Measurements from ENCODE around the gene HAS3.
"Not testable (repeated sequence)": the region's sequence is repeated elsewhere in the genome, so short reads cannot be mapped to it uniquely, and the experiment has no call there.

The HAS3 gene

GRCh38 chr16:69105501-69106361 is at the start of gene HAS3:
Gene HAS3, plus strand, starts transcription at chr16:69105653. Its CDS starts 3,743 bp downstream, at chr16:69109396.
- peak; percentile 91 for TF ChIP-seq POLR2A (IDR thresholded peaks at IDR 0.05; ENCODE audit: low read depth, low read length)
- peak; percentile 75 for DNase-seq (ENCODE audit: insufficient read length, low spot score)
- no peak for FAIRE-seq

GRCh38 chr16:69055980-69056379 is 49.5 kb upstream of the HAS3 start:
- no peak for TF ChIP-seq POLR2A (IDR thresholded peaks at IDR 0.05; ENCODE audit: low read depth, low read length)
- FAIRE-seq, result no peak

GRCh38 chr16:69056421-69056820 is 49.0 kb upstream of the HAS3 start:
- TF ChIP-seq POLR2A (IDR thresholded peaks at IDR 0.05; ENCODE audit: low read depth, low read length), result no peak
- no peak for DNase-seq (ENCODE audit: insufficient read length, low spot score)
- FAIRE-seq, result no peak

More at GRCh38 chr16:69055980-69056379, 49.5 kb upstream of the HAS3 start:
- no peak for DNase-seq (ENCODE audit: insufficient read length, low spot score)

GRCh38 chr16:69057400-69058378 is 47.8 kb upstream of the HAS3 start:
- FAIRE-seq (peak; percentile 98), DNase-seq (ENCODE audit: insufficient read length, low spot score) (peak; percentile 59)
- no peak for TF ChIP-seq POLR2A (IDR thresholded peaks at IDR 0.05; ENCODE audit: low read depth, low read length)

GRCh38 chr16:69063491-69063890 is 42.0 kb upstream of the HAS3 start:
- not testable (repeated sequence) for FAIRE-seq; DNase-seq (ENCODE audit: insufficient read length, low spot score)

GRCh38 chr16:69064124-69064763 is 41.2 kb upstream of the HAS3 start:
- DNase-seq (ENCODE audit: insufficient read length, low spot score), result peak; percentile 47
- TF ChIP-seq POLR2A (IDR thresholded peaks at IDR 0.05; ENCODE audit: low read depth, low read length), result no peak

GRCh38 chr16:69064764-69065313 is 40.6 kb upstream of the HAS3 start:
- DNase-seq (ENCODE audit: insufficient read length, low spot score) (no peak), FAIRE-seq (no peak)
- TF ChIP-seq POLR2A (IDR thresholded peaks at IDR 0.05; ENCODE audit: low read depth, low read length), result no peak

More at GRCh38 chr16:69064124-69064763, 41.2 kb upstream of the HAS3 start:
- peak; percentile 97 for FAIRE-seq

GRCh38 chr16:69069504-69069903 is 35.9 kb upstream of the HAS3 start:
- FAIRE-seq, result no peak
- TF ChIP-seq POLR2A (IDR thresholded peaks at IDR 0.05; ENCODE audit: low read depth, low read length), result no peak
- no peak for DNase-seq (ENCODE audit: insufficient read length, low spot score)

- FAIRE-seq (no peak), DNase-seq (ENCODE audit: insufficient read length, low spot score) (no peak)
- no peak for TF ChIP-seq POLR2A (IDR thresholded peaks at IDR 0.05; ENCODE audit: low read depth, low read length)
Measured at GRCh38 chr16:69071036-69071435, 34.4 kb upstream of the HAS3 start.

GRCh38 chr16:69072640-69072974 is 32.8 kb upstream of the HAS3 start:
- DNase-seq (ENCODE audit: insufficient read length, low spot score) (no peak), FAIRE-seq (no peak)
- no peak for TF ChIP-seq POLR2A (IDR thresholded peaks at IDR 0.05; ENCODE audit: low read depth, low read length)

GRCh38 chr16:69073181-69073702 is 32.2 kb upstream of the HAS3 start:
- no peak for TF ChIP-seq POLR2A (IDR thresholded peaks at IDR 0.05; ENCODE audit: low read depth, low read length)
- peak; percentile 92 for FAIRE-seq
- peak; percentile 70 for DNase-seq (ENCODE audit: insufficient read length, low spot score)

- DNase-seq (ENCODE audit: insufficient read length, low spot score), result peak; percentile 67
- no peak for TF ChIP-seq POLR2A (IDR thresholded peaks at IDR 0.05; ENCODE audit: low read depth, low read length)
- peak; percentile 60 for FAIRE-seq
Measured at GRCh38 chr16:69077251-69077650, 28.2 kb upstream of the HAS3 start.

GRCh38 chr16:69078073-69078472 is 27.4 kb upstream of the HAS3 start:
- FAIRE-seq, result no peak
- no peak for DNase-seq (ENCODE audit: insufficient read length, low spot score)

More at GRCh38 chr16:69078073-69078472, 27.4 kb upstream of the HAS3 start:
- TF ChIP-seq POLR2A (IDR thresholded peaks at IDR 0.05; ENCODE audit: low read depth, low read length), result no peak

Data from H54 (cell line).